Neural cell (in vitro differentiated cells): Measurements from ENCODE around the gene APOBR. TPM values are rescaled to one million over a fixed set of nuclear protein-coding genes. Genes with fewer than 3 reads are reported as not detected.

ENCODE experiments used
- H2AFZ ChIP-seq: fragments of 200-600, 300-800 bp; sonication (generic), shearing (Covaris generic); 2 replicates; pipeline ENCODE4 v1.6.0; 2014; ENCODE audit warnings: low read depth, mild to moderate bottlenecking, antibody characterized with exemption, low read length, moderate library complexity
- H3F3A ChIP-seq: fragments of 200-600 bp; shearing (Covaris generic); 2 replicates; pipeline ENCODE4 v1.6.1; 2016; ENCODE audit warnings: mild to moderate bottlenecking, moderate library complexity, mixed read lengths, antibody characterized with exemption, low read length; ENCODE audit not compliant: insufficient read depth, poor library complexity, severe bottlenecking
- H3K27ac ChIP-seq: fragments of 200-600, 300-800 bp; sonication (generic), shearing (Covaris generic); 2 replicates; pipeline ENCODE4 v1.5.1; 2014; ENCODE audit warnings: mild to moderate bottlenecking, low read length, moderate library complexity
- H3K27me3 ChIP-seq: fragments of 300-800, 200-600 bp; sonication (generic), shearing (Covaris generic); 2 replicates; pipeline ENCODE4 v1.6.0; 2014; ENCODE audit warnings: mild to moderate bottlenecking, low read depth, low read length, moderate library complexity; ENCODE audit not compliant: insufficient read depth
- H3K36me3 ChIP-seq: fragments of 300-800, 200-600 bp; sonication (generic), shearing (Covaris generic); 2 replicates; pipeline ENCODE4 v1.5.1; 2014; ENCODE audit warnings: mild to moderate bottlenecking, antibody characterized with exemption, low read length, moderate library complexity; ENCODE audit not compliant: insufficient read depth
- H3K4me2 ChIP-seq: fragments of 300-800, 200-600 bp; sonication (generic), shearing (Covaris generic); 2 replicates; pipeline ENCODE4 v1.6.0; 2014; ENCODE audit warnings: mild to moderate bottlenecking, low read length
- H3K4me3 ChIP-seq: fragments of 300-800, 200-600 bp; sonication (generic), shearing (Covaris generic); 2 replicates; pipeline ENCODE4 v1.5.1; 2014; ENCODE audit warnings: mild to moderate bottlenecking, low read length, moderate library complexity
- H3K79me2 ChIP-seq: fragments of 200-600 bp; shearing (Covaris generic); replicated peaks from 2 replicates; pipeline ENCODE4 v1.6.0; 2014; ENCODE audit warnings: mild to moderate bottlenecking, low read length, moderate library complexity; ENCODE audit not compliant: insufficient read depth
- H3K9ac ChIP-seq: fragments of 300-800, 200-600 bp; sonication (generic), shearing (Covaris generic); 2 replicates; pipeline ENCODE4 v1.6.1; 2016; ENCODE audit warnings: mild to moderate bottlenecking, low read length, mixed read lengths
- H3K9me2 ChIP-seq: fragments of 200-600 bp; shearing (Covaris generic); 2 replicates; pipeline ENCODE4 v1.6.1; 2016; ENCODE audit warnings: mild to moderate bottlenecking, low read length, mixed read lengths; ENCODE audit not compliant: insufficient read depth
- H3K9me3 ChIP-seq: fragments of 200-600, 300-800 bp; sonication (generic), shearing (Covaris generic); 2 replicates; pipeline ENCODE4 v1.6.1; 2016; ENCODE audit warnings: mild to moderate bottlenecking, mixed run types, low read length, moderate library complexity, mixed read lengths
- H4K20me1 ChIP-seq: fragments of 200-600 bp; shearing (Covaris generic); 2 replicates; pipeline ENCODE4 v1.6.1; 2016; ENCODE audit warnings: mild to moderate bottlenecking, mixed run types; ENCODE audit not compliant: insufficient read depth
- EP300 ChIP-seq: fragments of 450-650 bp; conservative IDR thresholded peaks from 2 replicates; pipeline ENCODE4 v1.6.1; 2014; ENCODE audit warnings: antibody characterized with exemption, mild to moderate bottlenecking, moderate library complexity; ENCODE audit not compliant: poor library complexity, severe bottlenecking
- EZH2 ChIP-seq: fragments of 200-600, 300-800 bp; shearing (Covaris generic), sonication (generic); IDR thresholded peaks from 2 replicates; pipeline ENCODE4 v1.6.1; 2014; ENCODE audit warnings: antibody characterized with exemption, low read length, borderline replicate concordance, mild to moderate bottlenecking; ENCODE audit not compliant: insufficient read depth, poor library complexity, severe bottlenecking
- MXI1 ChIP-seq: fragments of 450-650 bp; conservative IDR thresholded peaks from 2 replicates; pipeline ENCODE4 v1.6.1; 2014; ENCODE audit warnings: antibody characterized with exemption, mild to moderate bottlenecking; ENCODE audit not compliant: poor library complexity, severe bottlenecking
- POLR2AphosphoS5 ChIP-seq: IDR thresholded peaks from 2 replicates; pipeline ENCODE4 v1.6.1; 2012
- RAD21 ChIP-seq: fragments of 450-650 bp; conservative IDR thresholded peaks from 2 replicates; pipeline ENCODE4 v1.6.1; 2014; ENCODE audit warnings: antibody characterized with exemption, mild to moderate bottlenecking, moderate library complexity
- SMC3 ChIP-seq: fragments of 450-650 bp; conservative IDR thresholded peaks from 2 replicates; pipeline ENCODE4 v1.6.1; 2014; ENCODE audit warnings: antibody characterized with exemption, mild to moderate bottlenecking, moderate library complexity; ENCODE audit not compliant: poor library complexity
- TAF1 ChIP-seq: IDR thresholded peaks from 2 replicates; pipeline ENCODE4 v1.6.1; 2012; ENCODE audit warnings: low read depth
- polyA plus RNA-seq: library from polyadenylated mRNA; depleted of rRNA; stranded (reverse); fragments of >200 nt; gene quantifications from 2 replicates; pipeline ENCODE4 v1.2.3, GENCODE V29; 2014
- TF ChIP-seq, protein P1 (sequence below): IDR thresholded peaks from 2 replicates; pipeline ENCODE4 v1.6.1; 2012; ENCODE audit warnings: borderline replicate concordance
- TF ChIP-seq, protein P2 (sequence below): fragments of 450-650 bp; IDR thresholded peaks from 2 replicates; pipeline ENCODE4 v1.5.1; 2014; ENCODE audit warnings: antibody characterized with exemption, mild to moderate bottlenecking, moderate library complexity; ENCODE audit not compliant: poor library complexity, severe bottlenecking

The APOBR gene
- polyA plus RNA-seq, 1 donor from 2014 or later: not detected

DNA sequence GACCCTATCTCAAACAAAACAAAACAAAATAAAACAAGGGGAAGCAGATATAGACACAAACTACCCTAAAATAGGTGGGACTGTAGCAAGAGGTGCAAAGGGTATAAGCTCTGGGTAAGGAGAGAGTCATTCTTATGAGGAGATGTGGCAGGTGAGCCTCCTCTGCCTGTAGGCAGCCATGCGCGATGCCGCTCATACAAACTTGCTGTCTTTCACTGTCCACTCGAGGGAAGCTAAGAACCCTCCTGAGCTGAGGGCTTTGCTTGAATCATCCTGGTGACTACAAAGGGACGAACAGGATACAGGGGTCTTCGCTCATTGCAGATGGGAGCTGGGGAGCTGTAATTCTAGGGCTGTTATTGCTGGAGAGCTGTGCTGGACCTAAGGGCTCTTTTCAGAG lies 27.0 kb downstream of the APOBR start:
- no peaks in the 10 kb centered on the region for H3K79me2 ChIP-seq
- H3K4me2 ChIP-seq: no peak overlapping the region
- TF ChIP-seq EP300 (no peak), EZH2 (no peak), POLR2AphosphoS5 (no peak), SMC3 (no peak), MXI1 (no peak), RAD21 (no peak), TAF1 (no peak)
- TF ChIP-seq, protein P1, sequence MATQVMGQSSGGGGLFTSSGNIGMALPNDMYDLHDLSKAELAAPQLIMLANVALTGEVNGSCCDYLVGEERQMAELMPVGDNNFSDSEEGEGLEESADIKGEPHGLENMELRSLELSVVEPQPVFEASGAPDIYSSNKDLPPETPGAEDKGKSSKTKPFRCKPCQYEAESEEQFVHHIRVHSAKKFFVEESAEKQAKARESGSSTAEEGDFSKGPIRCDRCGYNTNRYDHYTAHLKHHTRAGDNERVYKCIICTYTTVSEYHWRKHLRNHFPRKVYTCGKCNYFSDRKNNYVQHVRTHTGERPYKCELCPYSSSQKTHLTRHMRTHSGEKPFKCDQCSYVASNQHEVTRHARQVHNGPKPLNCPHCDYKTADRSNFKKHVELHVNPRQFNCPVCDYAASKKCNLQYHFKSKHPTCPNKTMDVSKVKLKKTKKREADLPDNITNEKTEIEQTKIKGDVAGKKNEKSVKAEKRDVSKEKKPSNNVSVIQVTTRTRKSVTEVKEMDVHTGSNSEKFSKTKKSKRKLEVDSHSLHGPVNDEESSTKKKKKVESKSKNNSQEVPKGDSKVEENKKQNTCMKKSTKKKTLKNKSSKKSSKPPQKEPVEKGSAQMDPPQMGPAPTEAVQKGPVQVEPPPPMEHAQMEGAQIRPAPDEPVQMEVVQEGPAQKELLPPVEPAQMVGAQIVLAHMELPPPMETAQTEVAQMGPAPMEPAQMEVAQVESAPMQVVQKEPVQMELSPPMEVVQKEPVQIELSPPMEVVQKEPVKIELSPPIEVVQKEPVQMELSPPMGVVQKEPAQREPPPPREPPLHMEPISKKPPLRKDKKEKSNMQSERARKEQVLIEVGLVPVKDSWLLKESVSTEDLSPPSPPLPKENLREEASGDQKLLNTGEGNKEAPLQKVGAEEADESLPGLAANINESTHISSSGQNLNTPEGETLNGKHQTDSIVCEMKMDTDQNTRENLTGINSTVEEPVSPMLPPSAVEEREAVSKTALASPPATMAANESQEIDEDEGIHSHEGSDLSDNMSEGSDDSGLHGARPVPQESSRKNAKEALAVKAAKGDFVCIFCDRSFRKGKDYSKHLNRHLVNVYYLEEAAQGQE: no peak
- TF ChIP-seq, protein P2, sequence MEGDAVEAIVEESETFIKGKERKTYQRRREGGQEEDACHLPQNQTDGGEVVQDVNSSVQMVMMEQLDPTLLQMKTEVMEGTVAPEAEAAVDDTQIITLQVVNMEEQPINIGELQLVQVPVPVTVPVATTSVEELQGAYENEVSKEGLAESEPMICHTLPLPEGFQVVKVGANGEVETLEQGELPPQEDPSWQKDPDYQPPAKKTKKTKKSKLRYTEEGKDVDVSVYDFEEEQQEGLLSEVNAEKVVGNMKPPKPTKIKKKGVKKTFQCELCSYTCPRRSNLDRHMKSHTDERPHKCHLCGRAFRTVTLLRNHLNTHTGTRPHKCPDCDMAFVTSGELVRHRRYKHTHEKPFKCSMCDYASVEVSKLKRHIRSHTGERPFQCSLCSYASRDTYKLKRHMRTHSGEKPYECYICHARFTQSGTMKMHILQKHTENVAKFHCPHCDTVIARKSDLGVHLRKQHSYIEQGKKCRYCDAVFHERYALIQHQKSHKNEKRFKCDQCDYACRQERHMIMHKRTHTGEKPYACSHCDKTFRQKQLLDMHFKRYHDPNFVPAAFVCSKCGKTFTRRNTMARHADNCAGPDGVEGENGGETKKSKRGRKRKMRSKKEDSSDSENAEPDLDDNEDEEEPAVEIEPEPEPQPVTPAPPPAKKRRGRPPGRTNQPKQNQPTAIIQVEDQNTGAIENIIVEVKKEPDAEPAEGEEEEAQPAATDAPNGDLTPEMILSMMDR: no peak
- no peak overlapping the region for H2AFZ ChIP-seq
- H3K9me2 ChIP-seq: no peaks in the 10 kb centered on the region
- no peak overlapping the region for H3K27ac ChIP-seq
- no peaks in the 10 kb centered on the region for H3K27me3 ChIP-seq
- H3K4me3 ChIP-seq: no peak overlapping the region
- no peaks in the 10 kb centered on the region for H3K36me3 ChIP-seq
- no peak overlapping the region for H3K9ac ChIP-seq
- no peaks in the 10 kb centered on the region for H4K20me1 ChIP-seq
- H3K9me3 ChIP-seq: no peaks in the 10 kb centered on the region
- H3F3A ChIP-seq: no peaks in the 10 kb centered on the region

DNA sequence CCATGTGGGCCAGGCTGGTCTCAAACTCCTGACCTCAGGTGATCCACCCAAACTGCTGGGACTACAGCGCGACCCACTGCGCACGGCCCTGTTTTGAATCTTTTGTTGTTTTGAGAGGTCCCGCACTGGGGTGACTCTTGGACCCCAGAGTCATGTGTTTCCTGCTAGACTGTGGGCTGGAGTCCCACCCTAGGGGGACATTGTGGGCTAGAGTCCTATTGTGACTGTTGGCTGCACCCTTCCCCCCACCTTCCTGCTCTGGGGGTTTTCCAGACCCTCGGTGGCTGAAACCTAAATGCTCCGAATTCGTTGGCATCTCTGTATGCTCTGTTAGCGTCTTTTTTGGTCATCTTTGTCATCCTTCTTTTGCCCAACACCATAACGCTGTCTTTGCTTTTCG lies 28.3 kb downstream of the APOBR start:
- Histone ChIP-seq H3F3A (no peaks in the 10 kb centered on the region), H3K79me2 (no peaks in the 10 kb centered on the region), H4K20me1 (no peaks in the 10 kb centered on the region), H3K9me3 (no peaks in the 10 kb centered on the region), H2AFZ (no peak overlapping the region), H3K27ac (no peak overlapping the region), H3K4me2 (no peak overlapping the region), H3K9me2 (no peaks in the 10 kb centered on the region), H3K36me3 (no peaks in the 10 kb centered on the region), H3K27me3 (no peaks in the 10 kb centered on the region), H3K4me3 (no peak overlapping the region), H3K9ac (no peak overlapping the region)
- TF ChIP-seq TAF1: no peak
- TF ChIP-seq EZH2: no peak
- TF ChIP-seq SMC3: no peak
- no peak for TF ChIP-seq MXI1
- no peak for TF ChIP-seq EP300
- no peak for TF ChIP-seq POLR2AphosphoS5
- no peak for TF ChIP-seq RAD21
- TF ChIP-seq, protein P1: no peak
- TF ChIP-seq, protein P2: no peak
